GM21360 (cell line): ENCODE results near the gene DOCK3.
"Not testable (repeated sequence)": the region's sequence is repeated elsewhere in the genome, so short reads cannot be mapped to it uniquely, and the experiment has no call there.

Experiments used
- ATAC-seq: cut with Tn5 transposase; IDR thresholded peaks from one replicate; pipeline ENCODE4 v1.9.1; 2021; ENCODE audit warnings: mild to moderate bottlenecking, moderate library complexity; ENCODE audit not compliant: unreplicated experiment

The DOCK3 gene

DNA sequence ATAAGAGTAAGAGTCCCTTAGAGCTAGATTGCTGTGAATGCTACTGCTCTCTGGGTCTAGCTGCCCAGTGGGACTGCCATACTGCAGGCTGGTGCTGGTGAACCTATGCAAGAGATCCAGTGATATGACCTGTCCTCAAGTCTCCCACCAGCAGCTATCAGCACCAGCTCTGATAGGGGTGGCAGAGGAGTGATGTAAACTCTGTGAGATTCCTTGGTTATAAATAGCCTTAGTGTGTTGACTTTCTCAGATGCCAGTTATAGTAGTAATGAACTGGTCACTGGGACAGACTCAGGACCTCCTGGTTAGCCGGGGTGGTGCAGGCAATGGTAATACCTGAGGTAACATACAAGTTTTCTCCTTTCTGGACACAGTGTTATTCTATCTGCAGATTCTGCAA lies 515.5 kb downstream of the DOCK3 start:
- ATAC-seq, result no peak

DNA sequence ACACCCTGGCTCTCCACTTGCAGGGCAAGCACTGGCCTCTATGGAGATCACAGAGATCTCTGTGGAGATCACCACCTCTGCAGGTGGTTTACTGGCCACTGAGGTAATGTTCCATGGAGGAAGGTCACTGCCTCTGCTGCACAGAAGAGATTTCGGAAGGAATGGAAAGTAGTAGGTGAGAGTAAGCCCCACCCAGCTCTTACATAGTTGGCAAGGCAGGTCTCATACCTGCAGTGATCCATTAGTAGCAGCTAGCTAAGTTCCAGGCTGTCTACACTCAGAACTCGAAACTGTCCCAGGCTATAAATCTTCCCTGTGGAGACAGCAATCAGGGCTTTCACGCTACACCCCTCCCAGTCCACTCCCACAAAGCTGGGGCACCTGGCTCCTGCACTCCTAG lies 516.1 kb downstream of the DOCK3 start:
- no peak for ATAC-seq

DNA sequence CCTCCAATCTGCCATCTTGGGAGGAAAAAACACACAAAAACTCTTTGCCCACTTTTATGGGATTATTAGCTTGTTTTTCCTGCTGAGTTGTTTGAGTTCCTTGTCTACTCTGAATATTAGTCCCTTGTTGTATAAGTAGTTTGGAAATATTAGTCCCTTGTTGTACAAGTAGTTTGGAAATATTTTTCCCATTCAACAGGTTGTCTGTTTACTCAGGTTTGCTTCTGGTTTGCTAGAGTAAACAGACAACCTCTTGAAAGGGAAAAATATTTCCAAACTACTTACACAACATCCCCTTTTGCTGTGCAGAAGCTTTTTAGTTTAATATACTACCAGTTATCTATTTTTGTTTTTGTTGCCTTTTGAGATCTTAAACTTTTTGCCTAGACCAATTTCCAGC lies 517.0 kb downstream of the DOCK3 start:
- ATAC-seq, result no peak

DNA sequence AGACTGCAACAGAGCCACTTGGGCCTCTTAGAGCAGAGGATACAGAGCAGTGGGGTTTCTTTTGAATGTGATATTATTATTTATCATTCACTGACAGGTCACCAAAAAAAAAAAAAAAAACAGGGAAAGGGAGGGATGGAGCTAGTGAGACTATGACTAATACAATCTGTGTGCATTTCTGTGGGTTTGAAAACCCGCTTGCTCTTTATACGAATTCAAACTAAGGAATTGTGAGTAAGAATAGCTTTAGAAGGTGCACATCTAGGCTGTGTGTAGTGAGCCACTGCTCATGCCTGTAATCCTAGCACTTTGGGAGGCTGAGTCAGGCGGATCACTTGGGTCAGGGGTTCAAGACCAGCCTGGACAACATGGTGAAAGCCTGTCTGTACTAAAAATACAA lies 523.8 kb downstream of the DOCK3 start:
- no peak for ATAC-seq

DNA sequence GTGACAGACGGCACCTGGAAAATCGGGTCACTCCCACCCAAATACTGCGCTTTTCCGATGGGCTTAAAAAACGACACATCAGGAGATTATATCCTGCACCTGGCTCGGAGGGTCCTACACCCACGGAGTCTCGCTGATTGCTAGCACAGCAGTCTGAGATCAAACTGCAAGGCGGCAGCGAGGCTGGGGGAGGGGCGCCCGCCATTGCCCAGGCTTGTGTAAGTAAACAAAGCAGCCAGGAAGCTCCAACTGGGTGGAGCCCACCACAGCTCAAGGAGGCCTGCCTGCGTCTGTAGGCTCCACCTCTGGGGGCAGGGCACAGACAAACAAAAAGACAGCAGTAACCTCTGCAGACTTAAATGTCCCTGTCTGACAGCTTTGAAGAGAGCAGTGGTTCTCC lies 524.6 kb downstream of the DOCK3 start:
- ATAC-seq, result not testable (repeated sequence)

DNA sequence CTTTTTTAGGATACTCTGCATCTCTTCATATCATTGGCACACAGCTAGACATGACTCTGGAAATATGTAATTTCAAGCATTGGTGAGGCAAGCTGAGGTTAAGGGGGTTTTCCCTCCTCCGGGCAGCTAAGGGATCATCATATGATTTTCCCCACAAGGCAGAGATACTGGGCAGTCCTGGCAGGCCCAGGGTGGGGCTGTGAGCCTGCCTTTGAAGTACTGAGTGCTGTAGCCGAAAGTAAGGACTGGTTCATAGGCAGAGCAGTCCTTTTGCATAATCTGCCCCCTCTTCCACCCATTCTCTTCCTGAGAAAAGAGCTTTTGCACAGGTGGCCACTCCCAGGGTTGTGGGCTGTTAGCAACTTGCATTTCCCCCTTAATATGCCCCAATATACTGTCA lies 541.6 kb downstream of the DOCK3 start:
- ATAC-seq, result no peak

DNA sequence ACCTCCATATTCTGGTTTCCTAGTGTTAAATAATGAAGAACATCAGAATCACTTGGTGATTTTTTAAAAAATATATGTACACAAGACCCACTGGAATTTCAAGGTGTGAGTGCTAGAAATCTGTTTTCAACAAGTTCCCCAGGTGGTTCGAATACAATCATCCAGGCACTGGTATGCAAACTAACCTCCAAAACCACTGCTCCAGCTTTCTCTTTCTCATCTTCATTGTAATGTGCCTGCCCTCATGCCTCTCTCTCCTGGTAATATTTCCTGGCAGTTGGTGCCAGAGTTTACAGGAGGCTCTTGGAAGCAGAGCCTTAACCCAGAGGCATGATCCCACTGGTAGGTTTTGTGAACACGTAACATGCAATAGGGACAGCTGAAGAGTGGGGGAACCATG lies 547.2 kb downstream of the DOCK3 start:
- no peak for ATAC-seq

DNA sequence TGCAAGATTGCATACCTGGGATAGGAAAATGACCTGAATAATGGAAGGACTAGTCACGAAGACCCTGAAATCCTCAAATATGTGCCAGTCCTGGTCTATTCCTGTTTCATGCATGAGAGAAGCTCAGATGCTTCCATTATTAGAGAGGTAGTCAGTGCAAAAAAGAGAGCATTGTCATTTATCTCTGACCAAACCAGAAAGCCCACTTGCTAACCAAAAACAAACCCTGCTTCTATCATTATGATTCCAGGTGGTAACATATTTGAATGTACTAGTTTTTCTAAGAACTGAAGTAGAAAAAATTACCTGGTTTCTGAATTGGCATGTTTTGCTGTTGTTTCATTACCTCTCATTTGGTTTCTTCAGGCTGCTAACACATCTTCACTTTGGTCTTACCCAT lies 549.6 kb downstream of the DOCK3 start:
- no peak for ATAC-seq

DNA sequence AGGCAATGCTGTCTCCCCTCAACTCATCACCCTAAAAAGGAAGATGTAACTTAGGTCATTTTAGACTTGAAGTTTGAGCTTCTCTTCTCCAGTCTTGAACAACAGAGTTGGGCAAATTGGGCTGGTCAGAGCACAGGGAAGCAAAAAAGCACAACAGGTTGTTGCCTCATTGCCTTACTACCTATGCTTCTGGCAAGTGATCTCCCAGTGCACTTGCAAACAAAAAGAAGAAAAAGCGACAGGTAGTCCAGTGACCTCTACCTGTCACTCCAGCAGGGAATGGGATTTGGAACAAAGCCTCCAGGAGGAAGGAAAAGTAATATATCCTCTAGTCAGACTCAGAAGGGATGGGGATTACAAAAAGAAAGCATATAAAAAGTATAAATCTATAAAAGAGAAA lies 550.1 kb downstream of the DOCK3 start:
- no peak for ATAC-seq

DNA sequence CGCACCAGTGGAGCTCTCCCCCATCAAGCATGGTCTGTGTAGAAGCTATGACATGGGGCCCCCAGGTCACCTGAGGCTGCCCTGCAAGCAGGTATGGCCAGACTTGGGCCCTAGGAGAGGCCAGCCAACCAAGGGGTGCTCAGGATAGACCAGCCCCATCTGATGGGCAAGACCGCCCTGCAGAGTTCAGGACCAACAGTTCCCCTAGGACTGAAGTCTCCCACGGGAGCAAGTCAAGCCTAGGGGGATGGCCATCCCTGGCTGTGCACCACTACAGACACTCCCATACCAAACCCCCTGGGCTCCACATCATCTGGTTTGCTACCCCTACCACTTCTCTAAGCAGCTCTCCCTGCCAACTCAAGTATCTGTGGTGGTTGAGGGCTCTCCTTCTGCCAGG lies 568.2 kb downstream of the DOCK3 start:
- ATAC-seq, result no peak

DNA sequence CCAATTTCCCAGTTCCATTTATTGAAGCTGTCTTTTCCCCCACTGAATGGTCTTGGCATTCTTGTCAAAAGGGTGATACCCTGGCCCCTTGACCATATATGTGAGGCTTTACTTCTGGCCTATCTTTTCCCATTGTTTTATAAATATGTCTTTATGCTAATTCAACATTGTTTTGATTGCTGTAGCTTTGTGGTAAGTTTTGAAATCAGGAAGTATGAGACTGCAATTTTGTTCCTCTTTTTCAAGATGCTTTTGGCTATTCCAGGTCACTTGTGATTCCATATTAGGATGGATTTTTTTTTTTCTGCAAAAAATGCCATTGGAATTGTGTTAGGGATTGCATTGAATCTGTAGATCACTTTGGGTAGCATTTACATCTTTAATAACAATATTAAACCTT lies 569.2 kb downstream of the DOCK3 start:
- ATAC-seq, result no peak

DNA sequence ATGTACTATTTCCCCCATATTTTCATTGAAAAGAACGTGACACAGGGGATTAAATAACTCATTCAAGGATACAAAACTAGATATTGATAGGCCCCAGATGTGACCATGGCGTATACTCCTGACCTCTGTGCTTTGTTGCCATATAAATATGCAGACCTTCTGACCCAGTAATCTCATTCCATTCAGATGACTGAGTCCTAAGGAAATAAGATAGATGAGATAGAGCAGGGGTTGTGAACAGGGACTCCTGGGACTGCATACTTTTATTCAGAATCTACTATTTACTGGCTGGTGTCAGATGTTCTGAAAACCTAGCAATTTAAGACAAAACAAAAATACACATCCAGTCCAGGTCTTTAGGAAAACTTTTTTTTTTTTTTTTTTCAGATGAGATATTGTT lies 571.1 kb downstream of the DOCK3 start:
- no peak for ATAC-seq

DNA sequence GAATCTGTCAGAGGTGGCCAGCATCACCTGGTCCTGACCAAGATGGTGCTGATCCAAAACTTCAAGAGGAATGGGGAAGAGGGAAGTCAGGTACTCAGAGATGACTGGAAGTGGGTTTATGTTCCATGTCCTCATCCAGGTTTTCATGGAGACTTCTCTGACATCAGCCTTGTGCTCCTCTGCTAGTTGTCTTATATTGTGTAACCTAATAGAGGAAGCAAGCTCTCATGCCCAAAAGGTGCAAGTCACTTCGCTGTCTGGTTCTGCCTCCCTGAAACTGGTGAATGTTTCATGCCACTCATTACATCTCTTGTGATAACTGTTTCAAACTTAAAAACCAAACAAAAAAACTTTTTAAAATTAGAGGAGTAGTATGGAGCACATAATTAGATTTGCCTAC lies 583.1 kb downstream of the DOCK3 start:
- no peak for ATAC-seq

DNA sequence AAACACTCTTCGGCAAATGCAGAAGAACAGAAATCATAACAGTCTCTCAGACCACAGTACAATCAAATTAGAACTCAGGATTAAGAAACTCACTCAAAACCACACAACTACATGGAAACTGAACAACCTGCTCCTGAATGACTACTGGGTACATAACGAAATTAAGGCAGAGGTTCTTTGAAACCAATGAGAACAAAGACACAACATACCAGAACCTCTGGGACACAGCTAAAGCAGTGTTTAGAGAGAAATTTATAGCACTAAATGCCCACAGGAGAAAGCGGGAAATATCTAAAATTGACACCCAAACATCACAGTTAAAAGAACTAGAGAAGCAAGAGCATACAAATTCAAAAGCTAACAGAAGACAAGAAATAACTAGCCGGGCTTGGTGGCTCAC lies 589.4 kb downstream of the DOCK3 start:
- ATAC-seq, result not testable (repeated sequence)

DNA sequence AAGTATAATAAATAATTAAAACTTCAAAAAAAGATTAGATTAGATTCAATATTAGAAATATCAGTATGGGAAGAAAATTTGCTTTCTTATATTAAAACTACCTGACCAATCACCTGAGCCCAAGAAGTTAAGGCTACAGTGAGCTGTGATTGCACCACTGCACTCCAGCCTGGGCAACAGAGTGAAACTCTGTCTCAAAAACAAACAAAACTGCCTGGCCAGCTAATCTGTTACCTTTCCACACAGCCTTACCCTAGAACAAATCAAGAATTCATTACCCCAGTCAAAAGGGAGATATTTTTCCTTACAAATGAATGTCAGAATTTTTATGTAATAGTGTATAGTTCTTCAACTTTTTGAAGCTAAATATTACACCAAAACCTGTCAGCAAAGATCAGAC lies 593.4 kb downstream of the DOCK3 start:
- ATAC-seq, result no peak

DNA sequence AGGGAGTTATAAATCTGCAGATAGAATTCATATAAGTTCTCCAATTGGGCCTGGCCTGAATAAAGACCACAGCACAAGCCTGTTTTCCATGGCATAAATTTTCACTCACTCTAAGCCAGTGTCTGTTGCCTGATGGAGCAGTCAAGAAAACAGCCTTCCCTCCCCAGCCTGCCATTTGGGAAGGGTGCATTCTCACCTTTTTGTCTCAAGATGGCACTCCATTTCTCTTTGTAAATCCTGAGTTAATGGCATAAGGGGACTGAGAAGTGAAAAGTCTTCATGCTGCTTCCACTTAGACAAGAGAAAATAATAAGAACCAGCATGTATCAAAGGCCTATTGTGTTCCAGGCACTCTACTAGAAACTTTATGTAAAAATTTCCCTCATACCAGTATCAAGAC lies 594.7 kb downstream of the DOCK3 start:
- no peak for ATAC-seq

DNA sequence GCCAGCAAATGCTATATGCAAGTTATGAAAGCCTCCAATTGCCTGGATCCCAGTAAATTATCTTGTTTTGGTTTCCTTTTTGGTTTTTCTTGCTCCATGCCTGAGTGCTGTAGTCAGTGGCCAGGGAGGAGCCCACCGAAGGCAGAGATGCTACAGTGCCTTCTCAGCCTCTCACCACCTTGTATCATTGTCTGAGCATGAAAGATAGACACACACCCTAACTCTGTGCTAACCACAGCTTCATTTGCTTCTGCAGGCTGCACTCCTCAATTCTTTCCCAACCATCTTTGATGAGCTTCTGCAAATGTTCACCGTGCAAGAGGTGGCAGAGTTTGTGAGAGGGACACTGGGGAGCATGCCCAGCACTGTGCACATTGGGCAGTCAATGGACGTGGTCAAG lies 595.8 kb downstream of the DOCK3 start:
- no peak for ATAC-seq

DNA sequence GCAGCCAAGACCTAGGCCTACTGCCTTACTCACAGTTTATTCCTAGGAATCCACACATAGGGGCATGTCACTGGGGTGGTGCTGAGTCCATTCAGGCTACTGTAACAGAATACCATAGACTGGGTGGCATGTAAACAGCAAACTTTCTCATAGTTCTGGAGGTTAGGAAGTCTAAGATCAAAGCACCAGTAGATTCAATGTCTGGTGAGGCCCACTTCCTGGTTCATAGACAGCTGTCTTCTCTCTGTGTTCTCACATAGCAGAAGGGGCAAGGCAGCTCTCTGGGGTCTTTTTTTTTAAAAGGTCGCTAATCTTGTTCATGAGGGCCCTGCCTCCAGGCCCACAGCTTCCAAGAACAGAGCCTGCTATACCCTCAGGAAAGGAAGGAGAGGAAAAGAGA lies 596.4 kb downstream of the DOCK3 start:
- no peak for ATAC-seq

DNA sequence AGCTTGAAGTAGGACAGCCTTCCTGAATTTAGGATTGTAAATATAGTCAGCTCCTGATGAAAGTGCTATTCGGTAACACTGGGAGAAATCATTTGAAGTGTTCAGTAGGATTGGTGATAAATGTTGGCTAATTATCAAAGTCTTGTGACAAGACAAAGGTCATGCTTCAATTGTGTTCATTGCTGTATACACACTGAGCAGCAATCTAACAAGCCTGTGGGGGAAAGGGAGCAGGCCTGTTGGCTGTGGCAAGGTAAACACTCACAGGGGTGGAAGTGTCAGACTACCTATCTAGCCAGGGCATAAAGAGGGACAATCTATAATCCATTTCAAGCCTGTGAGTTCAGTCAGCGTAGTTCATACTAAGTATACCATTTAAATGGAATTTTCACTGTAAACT lies 599.3 kb downstream of the DOCK3 start:
- no peak for ATAC-seq

DNA sequence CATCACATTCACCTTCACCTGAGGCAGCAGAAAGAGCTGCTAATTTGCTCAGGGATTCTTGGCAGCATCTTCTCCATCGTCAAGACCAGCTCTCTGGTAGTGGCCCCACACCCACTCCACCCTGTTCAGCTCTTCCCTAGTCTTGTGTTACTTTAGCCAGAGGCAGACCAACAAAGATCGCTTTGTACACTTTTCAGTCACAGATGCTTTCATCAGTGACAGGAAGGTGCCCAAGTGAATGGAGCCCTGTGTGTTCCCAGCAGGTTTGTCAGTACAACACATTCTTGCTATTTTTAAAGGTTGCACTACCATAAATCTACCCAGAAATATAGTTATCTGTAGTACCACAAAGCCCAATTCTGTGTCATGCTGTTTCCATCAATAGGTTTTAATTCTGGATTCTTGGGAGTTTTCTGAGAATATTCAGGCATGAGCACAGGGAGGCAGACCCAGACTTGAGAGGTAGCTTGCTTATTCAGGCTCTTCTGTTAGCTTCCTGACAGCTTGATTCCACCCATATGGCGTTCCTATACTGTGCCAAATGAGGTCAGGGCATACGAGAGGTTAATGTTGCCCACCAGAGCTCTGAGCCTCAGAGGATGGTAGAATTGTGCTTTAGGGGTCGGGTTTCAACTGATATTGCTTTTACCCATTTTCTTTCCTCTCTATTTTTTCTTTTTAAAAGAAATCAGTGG lies 600.5 kb downstream of the DOCK3 start:
- no peak for ATAC-seq

DNA sequence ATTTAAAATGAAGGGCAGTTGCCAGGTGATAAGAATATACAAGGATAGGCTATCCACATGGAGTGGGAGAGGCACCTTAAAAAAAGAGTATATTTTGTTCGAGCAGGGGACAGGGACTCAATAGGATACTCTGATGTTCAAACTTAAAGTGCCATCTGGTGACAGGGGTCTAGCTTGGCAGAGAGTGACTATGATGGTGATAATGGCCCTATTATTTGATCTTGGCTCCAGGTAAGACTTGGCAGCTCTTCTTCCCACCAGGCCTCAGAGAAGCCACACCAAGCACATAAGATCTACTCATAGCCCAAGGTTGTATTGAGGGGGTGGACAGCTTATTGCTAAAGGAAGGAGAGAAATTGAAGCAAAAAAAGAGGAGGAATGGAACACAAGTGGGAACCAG lies 601.3 kb downstream of the DOCK3 start:
- no peak for ATAC-seq

DNA sequence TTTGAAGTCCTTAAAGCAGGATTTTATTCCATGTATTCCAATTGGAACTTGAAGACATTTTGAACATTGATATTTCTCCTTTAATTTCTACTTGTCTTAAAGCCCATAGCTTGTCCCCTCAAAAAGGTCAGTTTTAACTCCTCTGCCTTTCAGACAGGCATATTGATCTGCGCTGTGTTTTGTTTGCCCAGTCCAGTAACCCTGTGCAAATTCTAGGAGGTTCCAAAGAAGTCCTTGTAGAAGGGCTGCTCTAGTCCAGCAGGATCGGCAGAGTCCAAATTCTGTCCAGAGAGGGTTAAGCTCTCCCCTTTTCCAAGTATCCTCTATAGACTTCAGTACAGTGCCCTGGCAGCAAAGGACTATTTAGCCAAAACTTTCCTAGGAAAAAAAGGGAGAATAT lies 604.7 kb downstream of the DOCK3 start:
- ATAC-seq, result no peak

DNA sequence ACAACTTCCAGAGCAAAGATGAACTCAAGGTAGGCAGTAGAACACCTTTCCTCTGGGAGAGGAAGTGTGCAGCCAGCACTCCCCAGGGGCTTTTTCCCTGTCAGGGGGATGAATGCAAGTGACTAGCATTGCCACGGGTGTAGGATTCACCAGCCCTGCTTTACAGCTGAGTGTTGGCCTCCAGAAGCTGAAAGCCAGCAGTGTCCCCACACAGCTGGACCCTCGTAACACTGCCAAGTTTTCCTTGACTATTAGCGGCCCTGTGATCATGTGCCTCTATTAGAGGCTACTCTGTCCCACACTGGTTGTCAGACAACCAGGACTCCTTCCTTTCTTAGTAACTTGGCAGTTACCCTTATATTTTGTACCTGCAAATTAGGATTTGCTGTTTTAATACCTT lies 605.4 kb downstream of the DOCK3 start:
- ATAC-seq, result no peak

DNA sequence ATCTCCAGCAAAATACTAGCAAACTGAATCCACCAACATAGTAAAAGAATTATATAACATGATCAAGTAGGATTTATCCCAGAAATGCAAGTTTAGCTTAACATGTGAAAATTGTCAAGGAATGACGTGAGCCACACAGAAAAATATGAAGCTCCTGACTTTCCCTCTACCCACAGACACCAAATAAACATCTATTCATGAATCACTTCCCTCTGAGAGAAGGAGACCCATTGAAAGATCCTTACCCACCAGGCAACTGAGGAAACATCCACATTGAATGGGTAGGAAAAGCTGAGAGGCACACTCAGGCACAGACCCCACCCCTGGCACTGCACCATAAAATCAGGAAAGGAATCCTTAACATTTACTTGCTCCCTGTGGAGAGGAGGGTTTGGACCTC lies 608.2 kb downstream of the DOCK3 start:
- no peak for ATAC-seq
